Lung microvascular endothelial cell (primary cell): ENCODE measurements around the gene PPM1M. TPM values are rescaled to one million over a fixed set of nuclear protein-coding genes. Genes with fewer than 3 reads are reported as not detected.

ENCODE experiments used
- DNase-seq, 2 donors: peaks; one replicate each; pipeline versions ENCODE4 v3.0.0 to v3.0.0-alpha.2; 2010; ENCODE audit warnings: low read depth in 2 of 2
- total RNA-seq: library from RNA; depleted of rRNA; stranded (reverse); fragments of >200 nt; gene quantifications from 2 replicates; pipeline ENCODE4 v1.2.1, GENCODE V29; 2014

Gene PPM1M
- 10.9 and 14.3 TPM in 2 replicates for total RNA-seq

DNA sequence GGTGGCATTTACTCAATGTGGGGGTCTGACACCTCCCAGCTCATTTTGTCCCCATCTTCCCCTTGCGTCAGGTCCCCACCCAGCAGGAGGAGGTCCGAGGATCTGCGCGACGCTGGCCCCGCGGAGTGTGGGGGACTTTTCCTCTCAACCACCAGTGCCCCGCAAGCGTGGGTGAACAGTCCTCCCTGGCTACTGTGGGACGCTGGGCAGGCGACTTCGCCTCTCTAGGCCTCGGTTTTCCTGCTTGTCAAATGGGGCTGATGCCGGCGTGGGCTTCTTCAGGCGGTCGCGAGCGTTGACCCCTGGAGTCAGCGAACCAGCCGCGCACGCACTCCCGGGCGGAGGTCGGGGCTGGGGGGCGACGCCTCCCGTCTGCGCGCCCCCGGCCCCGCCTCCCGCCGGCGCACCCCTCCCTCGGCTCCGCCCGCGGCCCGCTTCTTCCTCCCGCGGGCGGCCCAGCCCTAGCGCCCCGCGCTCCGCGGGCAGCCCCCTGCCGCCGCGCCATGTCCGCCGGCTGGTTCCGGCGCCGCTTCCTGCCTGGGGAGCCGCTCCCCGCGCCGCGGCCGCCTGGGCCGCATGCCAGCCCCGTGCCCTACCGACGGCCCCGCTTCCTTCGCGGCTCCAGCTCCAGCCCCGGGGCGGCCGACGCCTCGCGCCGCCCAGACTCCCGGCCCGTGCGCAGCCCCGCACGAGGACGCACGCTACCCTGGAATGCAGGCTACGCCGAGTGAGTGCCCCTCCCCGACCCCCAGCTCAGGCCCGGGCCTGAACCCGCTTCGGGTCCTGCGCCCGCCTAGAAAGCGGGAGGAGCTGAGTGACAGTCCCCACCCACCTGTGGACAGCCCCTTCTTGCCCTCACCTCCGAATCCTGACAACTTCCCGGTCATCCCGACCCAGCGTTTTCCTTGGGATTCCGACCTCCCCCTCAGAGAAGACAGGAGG is at the start of gene PPM1M:
PPM1M (plus strand) TSS at position 438 of the 942 bp plus-strand sequence; CDS start at position 504, 66 bp downstream.
- peak; percentile 57 to 59 for DNase-seq

- DNase-seq: peak; percentile 53 to 61
Observed at GRCh38 chr3:52195823-52196331, 49.7 kb upstream of the PPM1M start.

GRCh38 chr3:52196977-52197376 is 48.6 kb upstream of the PPM1M start:
- no peak for DNase-seq

DNA sequence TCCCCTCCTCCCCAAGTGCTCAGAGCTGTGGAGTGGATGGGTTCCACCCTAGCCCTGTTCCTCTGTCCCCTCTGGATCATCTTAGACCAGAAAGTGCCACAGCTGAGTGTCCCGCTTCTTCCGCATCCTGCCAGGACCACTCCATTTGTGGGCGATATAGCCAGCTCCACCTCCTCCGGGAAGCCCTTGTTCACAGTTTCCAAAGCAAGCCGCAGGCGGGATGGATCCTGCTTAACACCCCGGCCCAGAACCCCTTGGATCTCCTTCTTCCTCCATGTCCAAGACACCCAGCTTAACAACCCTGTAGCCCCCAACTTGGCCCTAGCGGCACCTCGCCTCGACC is 48.1 kb upstream of the PPM1M start:
- DNase-seq: no peak

DNA sequence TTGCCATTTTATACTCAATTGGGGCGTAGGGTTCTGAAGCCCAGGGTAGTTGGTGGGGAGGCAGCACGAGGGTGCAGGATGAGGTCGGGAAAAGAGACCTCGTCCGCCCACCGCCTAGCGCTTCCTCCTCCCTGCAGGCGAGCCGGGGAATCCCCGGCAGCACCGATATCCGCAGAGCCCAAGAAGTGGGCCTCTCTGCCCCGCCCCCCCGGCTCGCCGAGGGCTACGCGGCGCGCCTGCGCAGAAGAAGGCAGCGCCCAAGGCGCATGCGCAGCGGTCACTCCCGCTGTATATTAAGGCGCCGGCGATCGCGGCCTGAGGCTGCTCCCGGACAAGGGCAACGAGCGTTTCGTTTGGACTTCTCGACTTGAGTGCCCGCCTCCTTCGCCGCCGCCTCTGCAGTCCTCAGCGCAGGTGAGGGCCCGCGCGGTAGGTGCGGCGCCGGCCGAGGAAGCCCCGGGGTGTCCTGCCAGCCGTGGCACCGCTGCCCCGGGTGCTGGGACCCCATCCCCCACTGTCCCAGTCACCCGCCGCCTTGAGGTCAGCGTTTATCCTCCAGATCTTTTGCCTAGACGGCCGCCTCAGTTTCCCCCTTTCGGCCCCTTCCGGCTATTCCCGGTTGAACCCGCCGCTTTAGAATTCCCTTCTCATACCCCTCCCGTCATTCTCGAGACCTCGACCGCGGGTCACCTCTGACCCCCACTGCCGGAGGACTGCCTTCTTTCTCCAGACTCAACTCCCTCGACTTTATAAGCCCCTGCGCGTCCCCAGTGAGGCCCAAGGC is 47.5 kb upstream of the PPM1M start, which contains the start of gene ALAS1:
ALAS1 (plus strand) TSS at position 319 of the 784 bp plus-strand sequence. CDS start 1,082 bp downstream, outside the sequence.
- peak; percentile 89 to 91 for DNase-seq

DNA sequence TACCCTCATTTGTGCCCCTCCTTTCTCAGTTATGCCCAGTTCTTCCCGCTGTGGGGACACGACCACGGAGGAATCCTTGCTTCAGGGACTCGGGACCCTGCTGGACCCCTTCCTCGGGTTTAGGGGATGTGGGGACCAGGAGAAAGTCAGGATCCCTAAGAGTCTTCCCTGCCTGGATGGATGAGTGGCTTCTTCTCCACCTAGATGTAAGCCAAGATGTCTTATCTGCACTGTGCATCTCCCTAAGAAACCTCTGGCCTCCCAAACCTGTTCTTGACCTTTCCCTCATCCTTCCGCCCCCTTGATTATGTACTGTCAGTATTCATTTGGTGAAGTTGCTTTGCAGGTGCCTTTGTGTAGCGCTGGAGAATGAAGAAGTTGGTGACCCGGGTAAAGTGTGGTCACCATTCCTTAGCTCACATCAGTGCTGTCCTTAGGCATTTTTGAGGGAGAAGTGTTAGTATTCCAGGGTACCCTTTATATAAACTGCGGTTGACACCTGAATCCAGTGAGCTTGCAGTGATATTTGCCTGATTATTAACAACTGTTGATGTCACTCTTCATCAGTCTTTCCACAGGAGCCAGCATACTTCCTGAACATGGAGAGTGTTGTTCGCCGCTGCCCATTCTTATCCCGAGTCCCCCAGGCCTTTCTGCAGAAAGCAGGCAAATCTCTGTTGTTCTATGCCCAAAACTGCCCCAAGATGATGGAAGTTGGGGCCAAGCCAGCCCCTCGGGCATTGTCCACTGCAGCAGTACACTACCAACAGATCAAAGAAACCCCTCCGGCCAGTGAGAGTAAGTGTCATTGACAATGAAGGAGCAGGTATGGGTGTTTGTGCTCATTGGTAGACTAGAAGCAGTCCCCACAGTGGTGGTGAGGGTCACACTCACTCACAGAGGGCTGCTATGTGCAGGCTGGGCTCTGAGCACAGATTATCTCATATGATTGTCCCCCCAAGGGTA is 46.6 kb upstream of the PPM1M start:
- peak; percentile 35 to 77 for DNase-seq

- no peak for DNase-seq
Observed at GRCh38 chr3:52200981-52201679, 44.4 kb upstream of the PPM1M start.

DNA sequence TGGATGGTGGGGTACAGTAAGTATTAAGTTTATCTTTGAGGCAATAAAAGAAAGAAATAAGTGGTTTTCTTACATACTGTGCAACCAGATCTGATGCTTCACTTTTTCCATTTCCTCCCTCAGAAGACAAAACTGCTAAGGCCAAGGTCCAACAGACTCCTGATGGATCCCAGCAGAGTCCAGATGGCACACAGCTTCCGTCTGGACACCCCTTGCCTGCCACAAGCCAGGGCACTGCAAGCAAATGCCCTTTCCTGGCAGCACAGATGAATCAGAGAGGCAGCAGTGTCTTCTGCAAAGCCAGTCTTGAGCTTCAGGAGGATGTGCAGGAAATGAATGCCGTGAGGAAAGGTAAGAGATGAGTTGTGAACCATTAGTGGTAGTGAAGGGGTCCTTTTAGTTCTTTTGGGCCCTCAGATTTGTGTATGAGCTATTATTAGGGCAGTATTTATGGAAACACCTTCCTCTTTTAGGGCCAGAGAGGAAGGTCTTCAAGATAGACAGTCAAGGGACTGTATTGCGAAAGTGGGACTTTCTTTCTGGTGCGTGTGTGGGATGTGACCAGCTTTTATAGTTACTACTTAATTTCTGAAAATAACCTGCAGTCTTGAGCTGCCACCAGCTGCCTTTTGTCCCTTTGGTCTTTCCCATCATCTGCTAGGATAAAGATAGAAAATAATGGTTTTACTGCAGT is 43.0 kb upstream of the PPM1M start:
- DNase-seq: no peak

DNA sequence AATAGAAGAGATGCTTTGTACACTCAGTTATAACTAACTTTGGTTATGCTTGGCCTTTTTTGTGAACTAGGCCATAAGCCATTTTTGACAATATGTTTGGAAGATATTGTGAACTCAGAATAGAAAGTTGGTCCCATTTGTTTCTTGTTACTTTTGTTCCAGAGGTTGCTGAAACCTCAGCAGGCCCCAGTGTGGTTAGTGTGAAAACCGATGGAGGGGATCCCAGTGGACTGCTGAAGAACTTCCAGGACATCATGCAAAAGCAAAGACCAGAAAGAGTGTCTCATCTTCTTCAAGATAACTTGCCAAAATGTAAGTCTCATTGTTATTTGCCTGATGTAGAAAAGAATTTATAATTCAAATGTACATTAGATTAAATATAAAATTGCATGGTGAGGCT is 41.9 kb upstream of the PPM1M start:
- DNase-seq: no peak

- no peak for DNase-seq
Observed at GRCh38 chr3:52204337-52205073, 41.1 kb upstream of the PPM1M start.

DNA sequence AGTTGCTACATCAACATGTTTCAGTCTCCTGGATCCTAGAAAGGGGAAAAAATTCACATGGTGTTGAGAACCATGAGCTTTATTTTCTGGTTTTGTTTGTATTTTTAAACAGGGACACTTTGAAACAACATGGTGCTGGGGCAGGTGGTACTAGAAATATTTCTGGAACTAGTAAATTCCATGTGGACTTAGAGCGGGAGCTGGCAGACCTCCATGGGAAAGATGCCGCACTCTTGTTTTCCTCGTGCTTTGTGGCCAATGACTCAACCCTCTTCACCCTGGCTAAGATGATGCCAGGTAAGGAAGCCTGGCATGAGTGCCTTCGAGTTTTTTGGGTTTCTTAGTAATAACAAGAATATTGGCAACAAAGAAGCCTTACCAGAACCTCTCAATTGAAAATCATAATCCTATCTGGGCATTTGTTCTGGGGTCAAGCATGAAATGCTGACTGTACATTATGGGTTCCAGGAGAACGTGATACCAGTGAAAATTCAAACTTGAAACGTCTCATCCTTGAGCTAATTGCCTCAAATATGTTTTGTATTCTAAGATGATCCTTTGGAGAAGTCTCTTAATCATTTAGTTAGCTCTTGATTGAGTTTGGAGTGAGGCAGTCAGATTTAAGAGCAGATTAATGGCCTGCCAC is 39.7 kb upstream of the PPM1M start:
- no peak for DNase-seq

GRCh38 chr3:52208556-52208955 is 37.0 kb upstream of the PPM1M start:
- no peak for DNase-seq

GRCh38 chr3:52210037-52210436 is 35.5 kb upstream of the PPM1M start:
- no peak for DNase-seq

DNA sequence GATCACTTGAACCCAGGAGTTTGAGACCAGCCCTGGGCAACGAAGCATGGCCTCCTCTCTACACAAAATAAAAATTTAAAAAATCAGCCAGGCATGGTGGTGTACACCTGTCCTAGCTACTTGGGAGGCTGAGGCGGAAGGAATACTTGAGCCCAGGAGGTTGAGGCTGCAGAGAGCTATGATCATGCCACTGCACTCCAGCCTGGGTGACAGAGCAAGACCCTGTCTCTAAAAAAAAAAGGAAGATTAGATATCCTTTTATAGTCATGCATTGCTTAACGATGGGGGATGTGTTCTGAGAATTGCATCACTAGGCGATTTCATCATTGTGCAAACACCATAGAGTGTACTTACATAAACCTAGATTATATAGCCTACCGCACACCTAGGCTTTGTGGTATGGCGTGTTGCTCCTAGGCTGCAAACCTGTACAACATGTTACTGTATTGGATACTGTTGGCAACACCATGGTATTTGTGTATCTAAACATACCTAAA is 35.0 kb upstream of the PPM1M start:
- DNase-seq: no peak

DNA sequence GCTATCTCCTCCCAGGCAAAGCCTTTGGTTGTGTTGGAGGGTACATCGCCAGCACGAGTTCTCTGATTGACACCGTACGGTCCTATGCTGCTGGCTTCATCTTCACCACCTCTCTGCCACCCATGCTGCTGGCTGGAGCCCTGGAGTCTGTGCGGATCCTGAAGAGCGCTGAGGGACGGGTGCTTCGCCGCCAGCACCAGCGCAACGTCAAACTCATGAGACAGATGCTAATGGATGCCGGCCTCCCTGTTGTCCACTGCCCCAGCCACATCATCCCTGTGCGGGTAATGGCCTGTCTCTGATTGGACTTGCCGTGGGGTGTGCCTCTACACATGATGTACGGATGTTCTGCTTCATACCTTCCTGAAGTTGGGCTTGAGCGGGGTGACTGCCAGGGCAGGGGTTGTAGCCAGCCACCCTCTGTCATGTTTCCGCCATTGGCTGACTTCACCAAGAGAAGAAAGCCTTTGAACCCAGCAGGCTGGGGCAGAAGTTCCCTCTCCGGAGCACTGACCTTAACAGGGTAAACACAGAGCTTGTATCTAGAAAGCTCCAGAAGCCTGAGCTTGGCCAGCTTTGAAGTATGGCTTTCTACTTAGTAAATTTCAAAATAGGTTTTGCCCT is 34.2 kb upstream of the PPM1M start:
- DNase-seq: no peak

GRCh38 chr3:52213005-52213404 is 32.6 kb upstream of the PPM1M start:
- no peak for DNase-seq

GRCh38 chr3:52213901-52214300 is 31.7 kb upstream of the PPM1M start:
- DNase-seq: no peak

GRCh38 chr3:52215351-52215750 is 30.2 kb upstream of the PPM1M start:
- DNase-seq: no peak
